ENCODE data around the gene ELF2.

Gene ELF2

GRCh38 chr4:139175646-139176301 lies 1.2 kb downstream of the ELF2 start:
- TF ChIP-seq REST (IDR thresholded peaks at IDR 0.05; ENCODE audit: low read depth) = no peak
- TF ChIP-seq TEAD4 (IDR thresholded peaks at IDR 0.05) = no peak
- TF ChIP-seq FOXM1 (IDR thresholded peaks at IDR 0.05; ENCODE audit: borderline replicate concordance, low read depth) = no peak
- TF ChIP-seq USF1 (IDR thresholded peaks at IDR 0.05) = no peak
- TF ChIP-seq EGR1 (IDR thresholded peaks at IDR 0.05) = no peak
- no peak for TF ChIP-seq TAF1 (IDR thresholded peaks at IDR 0.05; ENCODE audit: low read depth)
- no peak for TF ChIP-seq MAX (IDR thresholded peaks at IDR 0.05)
- TF ChIP-seq RAD21 (IDR thresholded peaks at IDR 0.05; ENCODE audit: low read depth) = no peak
- no peak for TF ChIP-seq NFIC (IDR thresholded peaks at IDR 0.05)
- TF ChIP-seq CEBPB (IDR thresholded peaks at IDR 0.05) = no peak
- TF ChIP-seq CREB1 (IDR thresholded peaks at IDR 0.05; ENCODE audit: low read depth) = no peak
- TF ChIP-seq EP300 (IDR thresholded peaks at IDR 0.05; ENCODE audit: borderline replicate concordance) = no peak
- no peak for TF ChIP-seq ZBTB7A (IDR thresholded peaks at IDR 0.05; ENCODE audit: low read depth)
- TF ChIP-seq YY1 (IDR thresholded peaks at IDR 0.05; ENCODE audit: low read depth) = no peak
- TF ChIP-seq TCF12 (IDR thresholded peaks at IDR 0.05; ENCODE audit: low read depth) = no peak

- TF ChIP-seq EGR1 (IDR thresholded peaks at IDR 0.05) (no peak), TEAD4 (IDR thresholded peaks at IDR 0.05) (no peak), MAX (IDR thresholded peaks at IDR 0.05) (no peak), FOXM1 (IDR thresholded peaks at IDR 0.05; ENCODE audit: borderline replicate concordance, low read depth) (no peak), TAF1 (IDR thresholded peaks at IDR 0.05; ENCODE audit: low read depth) (no peak)
Observed at GRCh38 chr4:139171876-139172691, 4.9 kb downstream of the ELF2 start.

GRCh38 chr4:139170932-139171331 lies 6.1 kb downstream of the ELF2 start:
- TF ChIP-seq EP300 (IDR thresholded peaks at IDR 0.05; ENCODE audit: borderline replicate concordance) (no peak), EGR1 (IDR thresholded peaks at IDR 0.05) (no peak), TCF12 (IDR thresholded peaks at IDR 0.05; ENCODE audit: low read depth) (no peak), TEAD4 (IDR thresholded peaks at IDR 0.05) (no peak), YY1 (IDR thresholded peaks at IDR 0.05; ENCODE audit: low read depth) (no peak), CEBPB (IDR thresholded peaks at IDR 0.05) (no peak), TAF1 (IDR thresholded peaks at IDR 0.05; ENCODE audit: low read depth) (no peak), REST (IDR thresholded peaks at IDR 0.05; ENCODE audit: low read depth) (no peak), MAX (IDR thresholded peaks at IDR 0.05) (no peak), NFIC (IDR thresholded peaks at IDR 0.05) (no peak), FOXM1 (IDR thresholded peaks at IDR 0.05; ENCODE audit: borderline replicate concordance, low read depth) (no peak), ZBTB7A (IDR thresholded peaks at IDR 0.05; ENCODE audit: low read depth) (no peak)

GRCh38 chr4:139167774-139168444 lies 9.1 kb downstream of the ELF2 start:
- TF ChIP-seq REST (IDR thresholded peaks at IDR 0.05; ENCODE audit: low read depth) = no peak
- TF ChIP-seq RAD21 (IDR thresholded peaks at IDR 0.05; ENCODE audit: low read depth) = peak; percentile 64
- no peak for TF ChIP-seq ZBTB7A (IDR thresholded peaks at IDR 0.05; ENCODE audit: low read depth)
- TF ChIP-seq TEAD4 (IDR thresholded peaks at IDR 0.05) = no peak
- TF ChIP-seq NFIC (IDR thresholded peaks at IDR 0.05) = no peak
- peak; percentile 74 for TF ChIP-seq CEBPB (IDR thresholded peaks at IDR 0.05)

All from Ishikawa (cell line).